RWPE2 (cell line): ENCODE results near the gene FAM216A.
"Not testable (repeated sequence)": the region's sequence is repeated elsewhere in the genome, so short reads cannot be mapped to it uniquely, and the experiment has no call there.

Source experiments
- ATAC-seq: fragments of 200-7000 bp; cut with Tn5 transposase; 3 replicates; pipeline ENCODE4 v1.9.1; 2021; ENCODE audit warnings: low read depth
- DNase-seq: peaks from one replicate; pipeline ENCODE4 v3.0.0-alpha.2; 2020; ENCODE audit warnings: low spot score
- H3K27ac ChIP-seq: fragments of 450-650 bp; 2 replicates; pipeline ENCODE4 v1.5.1; 2017; ENCODE audit warnings: mild to moderate bottlenecking; ENCODE audit not compliant: poor library complexity, severe bottlenecking
- H3K27me3 ChIP-seq: fragments of 250-450 bp; sonication (Bioruptor Pico); 2 replicates; pipeline ENCODE4 v1.5.1; 2021; ENCODE audit warnings: mild to moderate bottlenecking, moderate library complexity; ENCODE audit not compliant: insufficient read depth, poor library complexity, severe bottlenecking
- H3K36me3 ChIP-seq: fragments of 250-450 bp; sonication (Bioruptor Pico); 2 replicates; pipeline ENCODE4 v1.5.1; 2020; ENCODE audit warnings: low read depth, mild to moderate bottlenecking, moderate library complexity
- H3K4me1 ChIP-seq: fragments of 250-450 bp; sonication (Bioruptor Pico); 2 replicates; pipeline ENCODE4 v1.5.1; 2021; ENCODE audit warnings: mild to moderate bottlenecking, moderate library complexity; ENCODE audit not compliant: insufficient read depth, poor library complexity, severe bottlenecking
- H3K4me3 ChIP-seq: fragments of 250-450 bp; sonication (Bioruptor Pico); 2 replicates; pipeline ENCODE4 v1.5.1; 2021; ENCODE audit warnings: mild to moderate bottlenecking, moderate library complexity; ENCODE audit not compliant: severe bottlenecking
- H3K9me3 ChIP-seq: fragments of 250-450 bp; sonication (Bioruptor Pico); 2 replicates; pipeline ENCODE4 v1.5.1; 2021; ENCODE audit warnings: mild to moderate bottlenecking, moderate library complexity; ENCODE audit not compliant: severe bottlenecking
- CTCF ChIP-seq: fragments of 450-650 bp; IDR thresholded peaks from one replicate; pipeline ENCODE4 v1.5.1; 2017; ENCODE audit warnings: mild to moderate bottlenecking, moderate library complexity; ENCODE audit not compliant: poor library complexity, severe bottlenecking

The FAM216A gene

DNA sequence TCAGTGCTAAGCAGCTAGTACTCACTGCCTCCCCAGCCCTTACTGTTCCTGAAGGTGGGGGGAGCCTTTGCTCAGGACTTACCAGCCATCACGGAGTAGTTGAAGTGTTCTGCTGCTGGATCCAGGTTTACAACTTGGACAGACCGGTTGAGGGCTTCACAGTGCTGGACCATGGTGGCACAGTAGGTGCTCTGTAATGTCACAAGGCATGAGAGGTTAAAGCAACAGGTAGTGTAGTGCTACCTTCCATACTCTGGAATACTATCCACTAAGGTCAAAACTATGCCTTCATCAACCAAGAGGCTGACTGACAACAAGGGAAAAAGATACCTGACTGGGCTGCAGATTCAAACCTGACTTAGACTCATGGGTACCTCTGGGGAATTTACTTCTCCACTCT is 3.6 kb upstream of the FAM216A start:
- Histone ChIP-seq H3K36me3 (peaks cover 27% of the 10 kb centered on the region), H3K27ac (no peak overlapping the region), H3K9me3 (no peaks in the 10 kb centered on the region), H3K27me3 (no peaks in the 10 kb centered on the region), H3K4me1 (peaks cover 4% of the 10 kb centered on the region), H3K4me3 (no peak overlapping the region)
- no peak for TF ChIP-seq CTCF
- no peak for DNase-seq
- no peak for ATAC-seq

GRCh38 chr12:110465765-110466164 is 2.9 kb upstream of the FAM216A start:
- H3K36me3 ChIP-seq, result peaks cover 21% of the 10 kb centered on the region
- H3K4me3 ChIP-seq, H3K4me1 ChIP-seq, DNase-seq, ATAC-seq, H3K9me3 ChIP-seq, H3K27ac ChIP-seq, H3K27me3 ChIP-seq: not testable (repeated sequence)

DNA sequence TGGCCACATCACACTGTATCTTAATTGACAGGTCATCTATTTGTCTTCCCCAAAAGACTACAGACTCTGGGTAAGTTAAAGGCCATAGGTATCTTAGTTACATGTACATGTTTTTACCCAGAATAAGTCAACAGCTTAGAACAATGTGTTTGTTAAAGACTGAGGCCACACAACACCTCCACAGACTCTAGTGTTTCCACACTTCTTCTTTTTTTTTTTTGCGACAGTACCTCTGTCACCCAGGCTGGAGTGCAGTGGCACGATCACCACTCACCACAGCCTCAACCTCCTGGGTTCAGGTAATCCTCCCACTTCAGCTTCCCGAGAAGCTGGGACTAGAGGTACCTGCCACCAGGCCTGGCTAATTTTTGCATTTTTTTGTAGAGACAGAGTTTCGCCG is 1.9 kb upstream of the FAM216A start:
- no peak for DNase-seq
- H3K4me1 ChIP-seq, result peaks cover 4% of the 10 kb centered on the region
- H3K4me3 ChIP-seq, result no peak overlapping the region
- no peak for ATAC-seq
- peaks cover 23% of the 10 kb centered on the region for H3K36me3 ChIP-seq
- no peak for TF ChIP-seq CTCF
- H3K9me3 ChIP-seq, result no peaks in the 10 kb centered on the region
- no peak overlapping the region for H3K27ac ChIP-seq
- no peaks in the 10 kb centered on the region for H3K27me3 ChIP-seq

GRCh38 chr12:110467847-110468213 is 815 bp upstream of the FAM216A start:
- no peaks in the 10 kb centered on the region for H3K9me3 ChIP-seq
- peak overlapping the region; percentile 87 for H3K27ac ChIP-seq
- DNase-seq (no peak), ATAC-seq (no peak)
- H3K4me1 ChIP-seq, result peaks cover 4% of the 10 kb centered on the region
- peak overlapping the region; percentile 63 for H3K4me3 ChIP-seq
- H3K27me3 ChIP-seq, result no peaks in the 10 kb centered on the region
- no peak for TF ChIP-seq CTCF
- peaks cover 16% of the 10 kb centered on the region for H3K36me3 ChIP-seq

GRCh38 chr12:110475426-110475825 is 6.8 kb downstream of the FAM216A start:
- no peak for DNase-seq
- H3K4me1 ChIP-seq, result no peaks in the 10 kb centered on the region
- ATAC-seq, result no peak
- TF ChIP-seq CTCF, result no peak
- H3K36me3 ChIP-seq, result peaks cover 60% of the 10 kb centered on the region
- no peaks in the 10 kb centered on the region for H3K9me3 ChIP-seq
- H3K4me3 ChIP-seq, result no peak overlapping the region
- no peak overlapping the region for H3K27ac ChIP-seq
- H3K27me3 ChIP-seq, result no peaks in the 10 kb centered on the region
